Body of pancreas (tissue), 4 donors: ENCODE data around the gene ANXA3.

Experiments used
- POLR2A ChIP-seq, 3 donors: fragments of 450-650 bp; IDR thresholded peaks; one replicate each; pipeline ENCODE4 v1.6.1; 2016; ENCODE audit warnings: antibody characterized with exemption in 3 of 3, mild to moderate bottlenecking in 2 of 3
- TF ChIP-seq, protein P1 (sequence below), 7 experiments: fragments of 450-650 bp in 4 of 7; fragments of 200-600 bp in 3 of 7; sonication (generic) in 3 of 7; IDR thresholded peaks; one replicate each; pipeline ENCODE4 v1.5.1; 2016 to 2019; ENCODE audit warnings: antibody characterized with exemption in 7 of 7

DNA sequence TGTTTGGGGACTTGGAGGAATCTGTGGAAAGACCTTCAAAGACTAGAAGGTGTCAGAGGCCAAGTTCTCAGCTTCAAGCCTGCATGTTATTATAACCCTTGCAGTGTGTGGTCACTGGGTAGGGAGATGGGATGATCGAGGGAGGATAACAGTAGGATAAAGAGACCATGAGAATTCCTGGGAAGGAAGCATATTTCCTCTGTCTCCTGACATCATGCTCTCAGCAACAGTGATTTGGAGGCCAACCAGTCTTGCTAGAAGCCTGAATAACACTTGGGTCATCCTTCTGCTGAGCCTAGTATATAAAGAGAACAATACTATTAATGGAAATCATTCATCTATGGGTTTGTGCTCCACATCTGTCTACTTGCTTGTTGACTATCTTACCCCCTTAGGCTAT lies 40.9 kb upstream of the ANXA3 start:
- TF ChIP-seq, protein P1, sequence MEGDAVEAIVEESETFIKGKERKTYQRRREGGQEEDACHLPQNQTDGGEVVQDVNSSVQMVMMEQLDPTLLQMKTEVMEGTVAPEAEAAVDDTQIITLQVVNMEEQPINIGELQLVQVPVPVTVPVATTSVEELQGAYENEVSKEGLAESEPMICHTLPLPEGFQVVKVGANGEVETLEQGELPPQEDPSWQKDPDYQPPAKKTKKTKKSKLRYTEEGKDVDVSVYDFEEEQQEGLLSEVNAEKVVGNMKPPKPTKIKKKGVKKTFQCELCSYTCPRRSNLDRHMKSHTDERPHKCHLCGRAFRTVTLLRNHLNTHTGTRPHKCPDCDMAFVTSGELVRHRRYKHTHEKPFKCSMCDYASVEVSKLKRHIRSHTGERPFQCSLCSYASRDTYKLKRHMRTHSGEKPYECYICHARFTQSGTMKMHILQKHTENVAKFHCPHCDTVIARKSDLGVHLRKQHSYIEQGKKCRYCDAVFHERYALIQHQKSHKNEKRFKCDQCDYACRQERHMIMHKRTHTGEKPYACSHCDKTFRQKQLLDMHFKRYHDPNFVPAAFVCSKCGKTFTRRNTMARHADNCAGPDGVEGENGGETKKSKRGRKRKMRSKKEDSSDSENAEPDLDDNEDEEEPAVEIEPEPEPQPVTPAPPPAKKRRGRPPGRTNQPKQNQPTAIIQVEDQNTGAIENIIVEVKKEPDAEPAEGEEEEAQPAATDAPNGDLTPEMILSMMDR (IDR thresholded peaks at IDR 0.05): no peak
- no peak for TF ChIP-seq POLR2A (IDR thresholded peaks at IDR 0.05)
